ENCODE measurements around the gene VPREB1.
"Not testable (repeated sequence)": the region's sequence is repeated elsewhere in the genome, so short reads cannot be mapped to it uniquely, and the experiment has no call there.

Gene VPREB1

GRCh38 chr22:22289666-22290065, 45.1 kb downstream of the VPREB1 start:
- H4K8ac ChIP-seq (ENCODE audit: low read depth, low read length); H3K9ac ChIP-seq (ENCODE audit: low read length); H4K5ac ChIP-seq (ENCODE audit: low read length); H3K79me1 ChIP-seq (ENCODE audit: low read length); H2AK5ac ChIP-seq (ENCODE audit: low read length); DNase-seq; H3K27me3 ChIP-seq (ENCODE audit: insufficient read depth, low read length, poor library complexity); H3K56ac ChIP-seq (ENCODE audit: low read length); H3K4me1 ChIP-seq (ENCODE audit: control insufficient read depth, low read depth, low read length); H3K4ac ChIP-seq (ENCODE audit: low read depth, low read length); H3K79me2 ChIP-seq (ENCODE audit: control insufficient read depth, insufficient read depth, low read length); H3K18ac ChIP-seq (ENCODE audit: low read length); H3K27ac ChIP-seq (ENCODE audit: low read depth, low read length); H3K4me3 ChIP-seq (ENCODE audit: low read length); H3K23ac ChIP-seq (ENCODE audit: low read length); H2BK15ac ChIP-seq (replicated peaks; ENCODE audit: low read depth); H3K36me3 ChIP-seq (ENCODE audit: control insufficient read depth, insufficient read depth, low read length); H3K4me2 ChIP-seq (ENCODE audit: low read length); H2BK5ac ChIP-seq (ENCODE audit: low read length); H2BK120ac ChIP-seq (ENCODE audit: low read depth, low read length): not testable (repeated sequence)
- no CpG with 5 or more reads among the region's 8 CpGs for WGBS (ENCODE audit: extremely low coverage, insufficient coverage, low lambda C conversion rate)

GRCh38 chr22:22291129-22291806, 46.7 kb downstream of the VPREB1 start:
- not testable (repeated sequence) for DNase-seq; H3K27me3 ChIP-seq (ENCODE audit: insufficient read depth, low read length, poor library complexity); H3K4me3 ChIP-seq (ENCODE audit: low read length); H2BK15ac ChIP-seq (replicated peaks; ENCODE audit: low read depth); H3K79me2 ChIP-seq (ENCODE audit: control insufficient read depth, insufficient read depth, low read length); H2AK5ac ChIP-seq (ENCODE audit: low read length); H2BK5ac ChIP-seq (ENCODE audit: low read length); H4K5ac ChIP-seq (ENCODE audit: low read length); H3K36me3 ChIP-seq (ENCODE audit: control insufficient read depth, insufficient read depth, low read length); H3K56ac ChIP-seq (ENCODE audit: low read length); H3K4me1 ChIP-seq (ENCODE audit: control insufficient read depth, low read depth, low read length); H4K8ac ChIP-seq (ENCODE audit: low read depth, low read length); H3K9ac ChIP-seq (ENCODE audit: low read length); H3K23ac ChIP-seq (ENCODE audit: low read length); H3K4ac ChIP-seq (ENCODE audit: low read depth, low read length); H3K18ac ChIP-seq (ENCODE audit: low read length); H3K27ac ChIP-seq (ENCODE audit: low read depth, low read length); H3K4me2 ChIP-seq (ENCODE audit: low read length); H3K79me1 ChIP-seq (ENCODE audit: low read length); H2BK120ac ChIP-seq (ENCODE audit: low read depth, low read length)
- no CpG with 5 or more reads among the region's 3 CpGs for WGBS (ENCODE audit: extremely low coverage, insufficient coverage, low lambda C conversion rate)

- DNase-seq; H2BK120ac ChIP-seq (ENCODE audit: low read depth, low read length); H2AK5ac ChIP-seq (ENCODE audit: low read length); H3K9ac ChIP-seq (ENCODE audit: low read length); H3K4me2 ChIP-seq (ENCODE audit: low read length); H3K18ac ChIP-seq (ENCODE audit: low read length); H3K27ac ChIP-seq (ENCODE audit: low read depth, low read length); H3K4me1 ChIP-seq (ENCODE audit: control insufficient read depth, low read depth, low read length); H2BK15ac ChIP-seq (replicated peaks; ENCODE audit: low read depth); H3K36me3 ChIP-seq (ENCODE audit: control insufficient read depth, insufficient read depth, low read length); H3K23ac ChIP-seq (ENCODE audit: low read length); H3K79me2 ChIP-seq (ENCODE audit: control insufficient read depth, insufficient read depth, low read length); H4K8ac ChIP-seq (ENCODE audit: low read depth, low read length); H3K4ac ChIP-seq (ENCODE audit: low read depth, low read length); H4K5ac ChIP-seq (ENCODE audit: low read length); H3K56ac ChIP-seq (ENCODE audit: low read length); H3K27me3 ChIP-seq (ENCODE audit: insufficient read depth, low read length, poor library complexity); H3K4me3 ChIP-seq (ENCODE audit: low read length); H3K79me1 ChIP-seq (ENCODE audit: low read length); H2BK5ac ChIP-seq (ENCODE audit: low read length): not testable (repeated sequence)
- no CpG with 5 or more reads among the region's 3 CpGs for WGBS (ENCODE audit: extremely low coverage, insufficient coverage, low lambda C conversion rate)
Observed at GRCh38 chr22:22292656-22293055, 48.1 kb downstream of the VPREB1 start.

- not testable (repeated sequence) for DNase-seq; H3K4me3 ChIP-seq (ENCODE audit: low read length); H3K79me2 ChIP-seq (ENCODE audit: control insufficient read depth, insufficient read depth, low read length); H2BK5ac ChIP-seq (ENCODE audit: low read length); H3K9ac ChIP-seq (ENCODE audit: low read length); H3K4ac ChIP-seq (ENCODE audit: low read depth, low read length); H3K18ac ChIP-seq (ENCODE audit: low read length); H2BK120ac ChIP-seq (ENCODE audit: low read depth, low read length); H3K23ac ChIP-seq (ENCODE audit: low read length); H3K36me3 ChIP-seq (ENCODE audit: control insufficient read depth, insufficient read depth, low read length); H4K5ac ChIP-seq (ENCODE audit: low read length); H3K56ac ChIP-seq (ENCODE audit: low read length); H3K4me1 ChIP-seq (ENCODE audit: control insufficient read depth, low read depth, low read length); H3K27me3 ChIP-seq (ENCODE audit: insufficient read depth, low read length, poor library complexity); H4K8ac ChIP-seq (ENCODE audit: low read depth, low read length); H3K4me2 ChIP-seq (ENCODE audit: low read length); H2AK5ac ChIP-seq (ENCODE audit: low read length); H2BK15ac ChIP-seq (replicated peaks; ENCODE audit: low read depth); H3K79me1 ChIP-seq (ENCODE audit: low read length); H3K27ac ChIP-seq (ENCODE audit: low read depth, low read length)
- no CpG with 5 or more reads among the region's 7 CpGs for WGBS (ENCODE audit: extremely low coverage, insufficient coverage, low lambda C conversion rate)
Observed at GRCh38 chr22:22293436-22293835, 48.9 kb downstream of the VPREB1 start.

GRCh38 chr22:22294641-22295040, 50.1 kb downstream of the VPREB1 start:
- not testable (repeated sequence) for H3K4me2 ChIP-seq (ENCODE audit: low read length); H2BK120ac ChIP-seq (ENCODE audit: low read depth, low read length); H3K9ac ChIP-seq (ENCODE audit: low read length); H3K4me3 ChIP-seq (ENCODE audit: low read length); H2BK5ac ChIP-seq (ENCODE audit: low read length); H3K4me1 ChIP-seq (ENCODE audit: control insufficient read depth, low read depth, low read length); H3K4ac ChIP-seq (ENCODE audit: low read depth, low read length); H2AK5ac ChIP-seq (ENCODE audit: low read length); H3K56ac ChIP-seq (ENCODE audit: low read length); H3K23ac ChIP-seq (ENCODE audit: low read length); DNase-seq; H3K36me3 ChIP-seq (ENCODE audit: control insufficient read depth, insufficient read depth, low read length); H3K79me2 ChIP-seq (ENCODE audit: control insufficient read depth, insufficient read depth, low read length); H4K5ac ChIP-seq (ENCODE audit: low read length); H3K27ac ChIP-seq (ENCODE audit: low read depth, low read length); H2BK15ac ChIP-seq (replicated peaks; ENCODE audit: low read depth); H3K79me1 ChIP-seq (ENCODE audit: low read length); H3K27me3 ChIP-seq (ENCODE audit: insufficient read depth, low read length, poor library complexity); H4K8ac ChIP-seq (ENCODE audit: low read depth, low read length); H3K18ac ChIP-seq (ENCODE audit: low read length)
- no CpG with 5 or more reads among the region's 13 CpGs for WGBS (ENCODE audit: extremely low coverage, insufficient coverage, low lambda C conversion rate)
